A549 (cell line): ENCODE measurements around the gene CLDN18. TPM values are rescaled to one million over a fixed set of nuclear protein-coding genes. Genes with fewer than 3 reads are reported as not detected.

ENCODE experiments used
- ATAC-seq, 2 experiments: fragments of 200-7000 bp in 1 of 2; fragments of >200 bp in 1 of 2; cut with Nextera tagmentation in 1 of 2; cut with Tn5 transposase in 1 of 2; 3 replicates each; pipeline versions ENCODE4 v1.8.0 to v1.9.1; 2018 to 2020; ENCODE audit warnings: mild to moderate bottlenecking in 1 of 2, moderate library complexity in 1 of 2
- CTCF ChIA-PET: fragments of 300-600 bp; sonication (Branson Sonifier 250); formaldehyde crosslinking; extraction: SDS; loops from one replicate; lab custom pipeline; 2021; ENCODE audit warnings: antibody characterized with exemption, inconsistent platforms; lab: Yijun Ruan, JAX
- POLR2A ChIA-PET: fragments of 350-600 bp; formaldehyde crosslinking; extraction: SDS; loops from one replicate; lab custom pipeline; 2021; ENCODE audit warnings: antibody characterized with exemption, inconsistent platforms; lab: Yijun Ruan, JAX
- DNase-seq, 2 experiments: peaks; one replicate each; pipeline versions ENCODE4 v3.0.0 to v3.0.0-alpha.2; 2011 to 2016; ENCODE audit warnings: low read depth in 1 of 2, low spot score in 1 of 2
- FAIRE-seq: peaks from 2 replicates; lab custom pipeline; 2011; peaks lifted over from hg19 to GRCh38; lab: Jason Lieb, UNC
- H3K27ac ChIP-seq, 2 experiments: fragments of >200 bp; sonication (Bioruptor Twin); formaldehyde crosslinking; 3 replicates each; pipeline ENCODE4 v1.5.1; 2016 to 2017
- H3K4me1 ChIP-seq: fragments of >200 bp; sonication (Bioruptor Twin); formaldehyde crosslinking; 3 replicates; pipeline ENCODE4 v1.6.1; 2016
- H3K4me2 ChIP-seq: fragments of >200 bp; sonication (Bioruptor Twin); formaldehyde crosslinking; 3 replicates; pipeline ENCODE4 v1.6.1; 2016
- H3K4me3 ChIP-seq: fragments of >200 bp; sonication (Bioruptor Twin); formaldehyde crosslinking; 3 replicates; pipeline ENCODE4 v1.5.1; 2016
- H3K9me3 ChIP-seq: fragments of >200 bp; sonication (Bioruptor Twin); formaldehyde crosslinking; 3 replicates; pipeline ENCODE4 v1.6.1; 2016
- BCL3 ChIP-seq: fragments of >200 bp; sonication (Bioruptor Twin); formaldehyde crosslinking; IDR thresholded peaks from 3 replicates; pipeline ENCODE4 v1.6.1; 2016
- CEBPB ChIP-seq, 2 experiments: fragments of >200 bp in 1 of 2; sonication (Bioruptor Twin) in 1 of 2; formaldehyde crosslinking in 1 of 2; IDR thresholded peaks; 2 replicates each; pipeline ENCODE4 v1.6.1; 2012 to 2016
- CHD2 ChIP-seq: fragments of 150-350 bp; IDR thresholded peaks from 2 replicates; pipeline ENCODE4 v1.6.1; 2014; ENCODE audit warnings: low read length; ENCODE audit not compliant: partially characterized antibody
- CHD4 ChIP-seq: fragments of 200-600 bp; sonication (generic); IDR thresholded peaks from 2 replicates; pipeline ENCODE4 v1.6.1; 2016; ENCODE audit warnings: antibody characterized with exemption, mild to moderate bottlenecking, borderline replicate concordance
- CTCF ChIP-seq: fragments of >200 bp; sonication (Bioruptor Twin); formaldehyde crosslinking; IDR thresholded peaks from 3 replicates; pipeline ENCODE4 v1.5.1; 2016
- EHF ChIP-seq: fragments of 250-450 bp; sonication (Bioruptor Pico); IDR thresholded peaks from 2 replicates; pipeline ENCODE4 v1.5.0; 2020; ENCODE audit warnings: mild to moderate bottlenecking
- FOSL2 ChIP-seq, 2 experiments: fragments of 450-650 bp in 1 of 2; fragments of >200 bp in 1 of 2; sonication (Bioruptor Twin) in 1 of 2; formaldehyde crosslinking; IDR thresholded peaks; 2 replicates each; pipeline versions ENCODE4 v1.5.0 to v1.6.1; 2016 to 2020; ENCODE audit warnings: mild to moderate bottlenecking in 1 of 2, moderate library complexity in 1 of 2
- HOXB13 ChIP-seq: fragments of 250-450 bp; sonication (Bioruptor Pico); IDR thresholded peaks from 2 replicates; pipeline ENCODE4 v1.5.0; 2020; ENCODE audit warnings: low read depth, mild to moderate bottlenecking, moderate library complexity
- JUNB ChIP-seq: fragments of >200 bp; sonication (Bioruptor Twin); formaldehyde crosslinking; IDR thresholded peaks from 2 replicates; pipeline ENCODE4 v1.6.1; 2016
- KDM5A ChIP-seq: fragments of 200-600 bp; sonication (generic); IDR thresholded peaks from 2 replicates; pipeline ENCODE4 v1.6.1; 2016; ENCODE audit warnings: antibody characterized with exemption, mild to moderate bottlenecking
- MAX ChIP-seq: IDR thresholded peaks from 2 replicates; pipeline ENCODE4 v1.6.1; 2012
- NFE2L2 ChIP-seq: fragments of 150-350 bp; conservative IDR thresholded peaks from 2 replicates; pipeline ENCODE4 v1.6.1; 2014; ENCODE audit warnings: low read length
- PBX3 ChIP-seq: IDR thresholded peaks from 2 replicates; pipeline ENCODE4 v1.6.1; 2012
- RCOR1 ChIP-seq: fragments of 150-350 bp; IDR thresholded peaks from 2 replicates; pipeline ENCODE4 v1.6.1; 2014; ENCODE audit warnings: antibody characterized with exemption, low read length, low read depth
- REST ChIP-seq: fragments of 200-600 bp; sonication (generic); IDR thresholded peaks from 2 replicates; pipeline ENCODE4 v1.6.1; 2016; ENCODE audit warnings: antibody characterized with exemption, mild to moderate bottlenecking, moderate library complexity
- SMC3 ChIP-seq: fragments of >200 bp; sonication (Bioruptor Twin); formaldehyde crosslinking; IDR thresholded peaks from 3 replicates; pipeline ENCODE4 v1.6.1; 2018; ENCODE audit warnings: inconsistent platforms
- ZNF302 ChIP-seq: fragments of 250-450 bp; sonication (Bioruptor Pico); IDR thresholded peaks from 2 replicates; pipeline ENCODE4 v1.9.0; 2021; ENCODE audit warnings: inconsistent platforms, mild to moderate bottlenecking, moderate library complexity
- WGBS: methylation state at CpG from one replicate; pipeline ENCODE4 v1.1.6; 2017; ENCODE audit errors: missing lambda C conversion rate; 5-methylcytosine and 5-hydroxymethylcytosine counted together
- polyA plus RNA-seq, 4 experiments: library from polyadenylated mRNA; depleted of rRNA in 3 of 4; stranded (reverse); fragments of >200 nt; fragmentation: RNase III in 1 of 4; extraction: RNeasy Plus Mini Kit Qiagen cat#74134 plus additional on column Dnase treatment in 1 of 4; gene quantifications; 2 replicates in 3 of 4; 3 replicates in 1 of 4; pipeline ENCODE4 v1.2.3, GENCODE V29; 2011 to 2017

CLDN18 gene
- polyA plus RNA-seq, 2 of the 4 experiments (the other 2 are of a cell fraction): not detected

- Histone ChIP-seq H3K4me3 (no peak overlapping the region), H3K4me2 (no peak overlapping the region), H3K9me3 (no peaks in the 10 kb centered on the region), H3K4me1 (no peaks in the 10 kb centered on the region; the same call in 2 of the 3 replicates)
- CTCF ChIA-PET: interaction anchor here (0.7 to 0.9 kb wide), 3 partner anchors 21 to 38 kb away, joined by 3 read pairs; no protein-coding TSS in a partner anchor
- TF ChIP-seq KDM5A: no peak
- TF ChIP-seq CTCF: no peak
- no peak for TF ChIP-seq ZNF302
- no peak for TF ChIP-seq FOSL2 (IDR thresholded peaks at IDR 0.05)
- no peak for TF ChIP-seq FOSL2 (CRISPR knock-in tag; IDR thresholded peaks at IDR 0.05)
- TF ChIP-seq, all 56 proteins: peak for 0
- DNase-seq (no peak), ATAC-seq (no peak), FAIRE-seq (no peak)
- no peak overlapping the region for H3K27ac ChIP-seq
- POLR2A ChIA-PET: no interaction called here
- 72% methylated on average over 11 of the region's 11 CpGs for WGBS
Observed at GRCh38 chr3:138030734-138031280, 20.8 kb downstream of the CLDN18 start.

- no peak for DNase-seq
- Histone ChIP-seq H3K4me3 (no peak overlapping the region), H3K27ac (no peak overlapping the region), H3K4me1 (no peaks in the 10 kb centered on the region; the same call in 2 of the 3 replicates), H3K9me3 (no peaks in the 10 kb centered on the region)
- ATAC-seq: no peak
- CTCF ChIA-PET: interaction anchor here (0.7 kb wide), 1 partner anchor 21 kb away, joined by 3 read pairs; no protein-coding TSS in a partner anchor
- no peak for TF ChIP-seq RCOR1
- no peak for TF ChIP-seq REST
- no peak for TF ChIP-seq NFE2L2
- TF ChIP-seq EHF (CRISPR knock-in tag): no peak
- TF ChIP-seq CHD2: no peak
- no peak for TF ChIP-seq CHD4
- TF ChIP-seq CEBPB (IDR thresholded peaks at IDR 0.05): no peak
- TF ChIP-seq MAX: no peak
- no peak for TF ChIP-seq BCL3
- TF ChIP-seq HOXB13 (CRISPR knock-in tag): no peak
- no peak for TF ChIP-seq SMC3
- no peak for TF ChIP-seq JUNB
- no peak for TF ChIP-seq PBX3
- TF ChIP-seq, all 56 proteins: peak for 0
- no peak for FAIRE-seq
- no peak overlapping the region for H3K4me2 ChIP-seq
- 82% methylated on average over 3 of the region's 3 CpGs for WGBS
- POLR2A ChIA-PET: no interaction called here
Observed at GRCh38 chr3:138031536-138031935, 21.6 kb downstream of the CLDN18 start.
